ENCODE measurements around the gene PGBD2. TPM values are rescaled to one million over a fixed set of nuclear protein-coding genes. Genes with fewer than 3 reads are reported as not detected.

Gene PGBD2
- total RNA-seq, 4 donors from 2014 or later: 4.1 to 9.5 (median 6.7) TPM

GRCh38 chr1:248858891-248859889, 46.8 kb upstream of the PGBD2 start, which contains the start of gene ZNF692:
ZNF692 (minus strand) TSS chr1:248859085; CDS start chr1:248858309, 776 bp downstream.
- peaks cover 0 to 22% (median 0%) of the 10 kb centered on the region in 3 donors for H3K36me3 ChIP-seq
- intact Hi-C loops (cut with DNase I): no loop called here
- peak; percentile 92 for DNase-seq
- WGBS, 2 donors: 14 to 33% methylated on average over 14 to 27 of the region's 62 CpGs
- no peaks in the 10 kb centered on the region for H3K9me3 ChIP-seq
- peak within 1 kb of the TSS; percentile 45 to 74 (median 66) for H3K4me3 ChIP-seq
- TF ChIP-seq CTCF (IDR thresholded peaks at IDR 0.05) (peak in 1 of 6 experiments; percentile 47), POLR2A (IDR thresholded peaks at IDR 0.05) (peak in 3 of 4 donors; percentile 57 to 85 (median 84))
- peak within 1 kb of the TSS; percentile 91 to 97 (median 94) for H3K27ac ChIP-seq
- no peaks in the 10 kb centered on the region for H3K27me3 ChIP-seq
- H3K4me1 ChIP-seq: peaks cover 19 to 52% (median 22%) of the 10 kb centered on the region in 3 donors

- peaks cover 0 to 14% (median 0%) of the 10 kb centered on the region in 3 donors for H3K36me3 ChIP-seq
- no peak for TF ChIP-seq POLR2A (IDR thresholded peaks at IDR 0.05)
- WGBS, 2 donors: 77 to 90% methylated on average over 4 of the region's 4 CpGs
- H3K9me3 ChIP-seq: no peaks in the 10 kb centered on the region
- DNase-seq: no peak
- H3K4me1 ChIP-seq: peaks cover 19 to 52% (median 22%) of the 10 kb centered on the region in 3 donors
- no peaks in the 10 kb centered on the region for H3K27me3 ChIP-seq
- intact Hi-C loops (cut with DNase I): no loop called here
- peak overlapping the region in 2 of 4 donors; percentile 91 to 97 for H3K27ac ChIP-seq
- H3K4me3 ChIP-seq: no peak overlapping the region
Observed at GRCh38 chr1:248860007-248860406, 46.0 kb upstream of the PGBD2 start.

GRCh38 chr1:248861616-248862015, 44.4 kb upstream of the PGBD2 start:
- no peaks in the 10 kb centered on the region for H3K27me3 ChIP-seq
- whole genome bisulfite sequencing, 2 donors: 84 to 85% methylated on average over 2 of the region's 2 CpGs
- intact Hi-C loops (cut with DNase I): no loop called here
- no peak overlapping the region for H3K27ac ChIP-seq
- no peak overlapping the region for H3K4me3 ChIP-seq
- TF ChIP-seq POLR2A (IDR thresholded peaks at IDR 0.05) (no peak), CTCF (IDR thresholded peaks at IDR 0.05) (no peak)
- H3K9me3 ChIP-seq: no peaks in the 10 kb centered on the region
- peaks cover 19 to 44% (median 22%) of the 10 kb centered on the region in 3 donors for H3K4me1 ChIP-seq
- DNase-seq: no peak
- H3K36me3 ChIP-seq: no peaks in the 10 kb centered on the region

- no peak for TF ChIP-seq POLR2A (IDR thresholded peaks at IDR 0.05)
- TF ChIP-seq CTCF (IDR thresholded peaks at IDR 0.05): no peak
- H3K4me3 ChIP-seq: peak overlapping the region; percentile 29 to 78 (median 66)
- no peaks in the 10 kb centered on the region for H3K27me3 ChIP-seq
- H3K4me1 ChIP-seq: peaks cover 12 to 34% (median 20%) of the 10 kb centered on the region in 3 donors
- no peaks in the 10 kb centered on the region for H3K9me3 ChIP-seq
- WGBS, 2 donors: 18 to 30% methylated on average over 2 of the region's 4 CpGs
- no peaks in the 10 kb centered on the region for H3K36me3 ChIP-seq
- no peak for DNase-seq
- intact Hi-C loops (cut with DNase I): no loop called here
- peak overlapping the region; percentile 47 to 87 (median 80) for H3K27ac ChIP-seq
Observed at GRCh38 chr1:248862695-248862997, 43.4 kb upstream of the PGBD2 start.

- intact Hi-C loops (cut with DNase I): no loop called here
- 44 to 67% methylated on average over 2 to 7 of the region's 46 CpGs for WGBS, 2 donors
Observed at GRCh38 chr1:248862998-248863881, 42.8 kb upstream of the PGBD2 start.

More at GRCh38 chr1:248862998-248863881, 42.8 kb upstream of the PGBD2 start:
- Histone ChIP-seq H3K36me3 (no peaks in the 10 kb centered on the region), H3K4me1 (peaks cover 9 to 28% (median 16%) of the 10 kb centered on the region in 3 donors), H3K4me3 (peak overlapping the region; percentile 29 to 78 (median 66)), H3K27me3 (no peaks in the 10 kb centered on the region), H3K27ac (peak overlapping the region; percentile 47 to 87 (median 80)), H3K9me3 (no peaks in the 10 kb centered on the region)
- DNase-seq: peak; percentile 48
- peak in 1 of 6 experiments; percentile 7 for TF ChIP-seq CTCF (IDR thresholded peaks at IDR 0.05)
- TF ChIP-seq POLR2A (IDR thresholded peaks at IDR 0.05): peak in 1 of 4 donors; percentile 75

All from esophagus squamous epithelium (tissue), 5 donors.